ACC112 (cell line): ENCODE data around the gene EBP.
"Not testable (repeated sequence)": the region's sequence is repeated elsewhere in the genome, so short reads cannot be mapped to it uniquely, and the experiment has no call there.

Source experiments
- H2AFZ ChIP-seq: fragments of 200-600 bp; sonication (generic); one replicate; pipeline ENCODE4 v1.6.0; 2017; ENCODE audit warnings: antibody characterized with exemption, low read length; ENCODE audit not compliant: unreplicated experiment
- H3K27ac ChIP-seq: fragments of 200-600 bp; sonication (generic); 2 replicates; pipeline ENCODE4 v1.5.1; 2014; ENCODE audit warnings: low read depth, mild to moderate bottlenecking, antibody characterized with exemption, low read length, moderate library complexity
- H3K27me3 ChIP-seq: fragments of 200-600 bp; sonication (generic); 2 replicates; pipeline ENCODE4 v1.6.1; 2014; ENCODE audit warnings: mild to moderate bottlenecking, antibody characterized with exemption, low read length, moderate library complexity, mixed read lengths; ENCODE audit not compliant: insufficient read depth
- H3K36me3 ChIP-seq: fragments of 200-600 bp; sonication (generic); 2 replicates; pipeline ENCODE4 v1.6.1; 2016; ENCODE audit warnings: mild to moderate bottlenecking, antibody characterized with exemption, low read length, moderate library complexity, mixed read lengths; ENCODE audit not compliant: insufficient read depth
- H3K4me1 ChIP-seq: fragments of 200-600 bp; sonication (generic); one replicate; pipeline ENCODE4 v1.6.1; 2016; ENCODE audit warnings: low read length, mixed read lengths; ENCODE audit not compliant: insufficient read depth, unreplicated experiment, control insufficient read depth
- H3K4me3 ChIP-seq: fragments of 200-600 bp; sonication (generic); 2 replicates; pipeline ENCODE4 v1.5.1; 2014; ENCODE audit warnings: mild to moderate bottlenecking, low read depth, low read length
- H3K79me2 ChIP-seq: fragments of 200-600 bp; sonication (generic); one replicate; pipeline ENCODE4 v1.6.0; 2016; ENCODE audit warnings: low read length; ENCODE audit not compliant: control insufficient read depth, unreplicated experiment, insufficient read depth

EBP gene

DNA sequence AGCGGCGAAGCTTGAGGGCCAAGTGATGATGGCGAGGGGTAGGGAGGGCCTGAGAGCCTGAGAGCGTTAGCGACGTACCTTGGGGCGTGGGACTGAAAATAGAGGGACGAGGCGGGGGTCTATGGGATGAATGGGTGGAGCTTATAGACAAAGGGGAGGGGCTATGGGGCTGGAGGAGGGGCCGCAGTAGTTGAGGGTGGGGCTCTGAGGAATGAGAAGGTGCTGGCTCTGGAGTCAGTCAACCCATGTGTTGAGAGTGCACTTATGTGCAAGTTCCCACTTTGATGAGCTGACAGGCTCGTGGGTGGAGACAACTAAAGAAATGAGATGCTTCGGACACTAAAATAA lies 18.4 kb downstream of the EBP start:
- Histone ChIP-seq H3K27ac (peak overlapping the region; percentile 62; the same call in 1 of the 2 replicates), H2AFZ (no peak overlapping the region), H3K4me3 (peak overlapping the region; percentile 90)

GRCh38 chrX:48540480-48540879 lies 18.9 kb downstream of the EBP start:
- H3K27ac ChIP-seq = peak overlapping the region; percentile 62; the same call in 1 of the 2 replicates
- no peaks in the 10 kb centered on the region for H3K27me3 ChIP-seq
- peak overlapping the region; percentile 90 for H3K4me3 ChIP-seq
- peaks cover 9% of the 10 kb centered on the region for H3K4me1 ChIP-seq
- 0 out of 2 replicates have a peak, but pooled peaks cover 1% of the 10 kb centered on the region for H3K36me3 ChIP-seq
- peaks cover 15% of the 10 kb centered on the region for H3K79me2 ChIP-seq
- H2AFZ ChIP-seq = no peak overlapping the region

More for the DNA sequence above, 18.4 kb downstream of the EBP start:
- Histone ChIP-seq H3K79me2 (peaks cover 15% of the 10 kb centered on the region), H3K27me3 (no peaks in the 10 kb centered on the region), H3K4me1 (peaks cover 9% of the 10 kb centered on the region), H3K36me3 (no peaks in the 10 kb centered on the region)

GRCh38 chrX:48541140-48541814 lies 19.7 kb downstream of the EBP start:
- H3K27me3 ChIP-seq = no peaks in the 10 kb centered on the region
- peaks cover 15% of the 10 kb centered on the region for H3K79me2 ChIP-seq
- H3K27ac ChIP-seq = no peak overlapping the region
- 0 out of 2 replicates have a peak, but pooled peaks cover 4% of the 10 kb centered on the region for H3K36me3 ChIP-seq
- H3K4me3 ChIP-seq = 0 out of 2 replicates have a peak overlapping the region, but pooled peaks have one; percentile 90
- H2AFZ ChIP-seq = no peak overlapping the region
- H3K4me1 ChIP-seq = peaks cover 9% of the 10 kb centered on the region

- no peak overlapping the region for H3K27ac ChIP-seq
- H3K27me3 ChIP-seq = no peaks in the 10 kb centered on the region
- H3K4me3 ChIP-seq = no peak overlapping the region
- no peak overlapping the region for H2AFZ ChIP-seq
- H3K36me3 ChIP-seq = 0 out of 2 replicates have a peak, but pooled peaks cover 4% of the 10 kb centered on the region
- H3K79me2 ChIP-seq = no peaks in the 10 kb centered on the region
- H3K4me1 ChIP-seq = peaks cover 3% of the 10 kb centered on the region
Measured at GRCh38 chrX:48548871-48549270, 27.3 kb downstream of the EBP start.

- H3K79me2 ChIP-seq, H3K4me1 ChIP-seq, H3K27me3 ChIP-seq, H2AFZ ChIP-seq, H3K4me3 ChIP-seq, H3K36me3 ChIP-seq, H3K27ac ChIP-seq: not testable (repeated sequence)
Measured at GRCh38 chrX:48555731-48556325, 34.2 kb downstream of the EBP start.

GRCh38 chrX:48558271-48558670 lies 36.7 kb downstream of the EBP start:
- no peaks in the 10 kb centered on the region for H3K36me3 ChIP-seq

DNA sequence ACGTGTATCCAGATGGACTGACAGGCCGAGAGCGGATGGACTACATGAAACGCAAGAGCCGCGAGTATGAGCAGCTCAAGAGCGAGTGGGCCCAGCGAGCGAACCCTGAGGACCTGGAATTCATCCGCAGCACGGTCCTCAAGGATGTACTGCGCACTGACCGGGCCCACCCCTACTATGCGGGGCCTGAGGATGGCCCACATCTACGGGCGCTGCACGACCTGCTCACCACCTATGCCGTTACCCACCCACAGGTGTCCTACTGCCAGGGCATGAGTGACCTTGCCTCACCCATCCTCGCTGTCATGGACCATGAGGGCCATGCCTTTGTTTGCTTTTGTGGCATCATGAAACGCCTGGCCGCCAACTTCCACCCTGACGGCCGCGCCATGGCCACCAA lies 38.0 kb downstream of the EBP start:
- peaks cover 10% of the 10 kb centered on the region for H3K4me1 ChIP-seq
- no peak overlapping the region for H3K4me3 ChIP-seq
- H3K27ac ChIP-seq = no peak overlapping the region
- no peaks in the 10 kb centered on the region for H3K27me3 ChIP-seq
- H3K36me3 ChIP-seq = no peaks in the 10 kb centered on the region
- no peak overlapping the region for H2AFZ ChIP-seq
- peaks cover 3% of the 10 kb centered on the region for H3K79me2 ChIP-seq

More at GRCh38 chrX:48558271-48558670, 36.7 kb downstream of the EBP start:
- Histone ChIP-seq H2AFZ (no peak overlapping the region), H3K27ac (peak overlapping the region; percentile 85), H3K27me3 (no peaks in the 10 kb centered on the region), H3K4me1 (peaks cover 10% of the 10 kb centered on the region), H3K79me2 (peaks cover 3% of the 10 kb centered on the region), H3K4me3 (no peak overlapping the region)

GRCh38 chrX:48560056-48560455 lies 38.4 kb downstream of the EBP start:
- H2AFZ ChIP-seq = no peak overlapping the region
- H3K36me3 ChIP-seq = no peaks in the 10 kb centered on the region
- H3K27me3 ChIP-seq = no peaks in the 10 kb centered on the region
- H3K79me2 ChIP-seq = peaks cover 3% of the 10 kb centered on the region
- peaks cover 10% of the 10 kb centered on the region for H3K4me1 ChIP-seq
- H3K27ac ChIP-seq = no peak overlapping the region
- H3K4me3 ChIP-seq = no peak overlapping the region

GRCh38 chrX:48560681-48561080 lies 39.1 kb downstream of the EBP start:
- Histone ChIP-seq H3K36me3 (no peaks in the 10 kb centered on the region), H3K4me3 (no peak overlapping the region), H3K27me3 (no peaks in the 10 kb centered on the region), H3K4me1 (peaks cover 10% of the 10 kb centered on the region), H2AFZ (no peak overlapping the region), H3K79me2 (peaks cover 3% of the 10 kb centered on the region), H3K27ac (no peak overlapping the region)

DNA sequence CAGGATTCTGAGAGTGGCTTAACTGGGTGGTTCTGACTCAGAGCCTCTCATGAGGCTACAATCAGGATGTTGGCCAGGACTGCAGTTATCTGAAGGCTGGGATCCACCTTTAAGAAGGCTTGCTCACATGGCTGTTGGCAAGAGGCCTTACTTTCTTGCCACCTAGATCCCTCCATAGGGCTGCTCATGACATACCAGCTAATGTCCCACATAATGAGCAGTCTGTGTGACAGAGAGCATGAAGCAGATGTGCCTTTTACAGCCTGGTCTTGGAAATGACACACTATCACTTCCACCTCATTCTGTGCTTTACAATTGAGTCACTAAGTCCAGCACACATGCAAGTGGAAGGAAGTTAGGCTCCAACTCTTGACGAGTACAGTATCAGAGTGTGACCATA lies 48.4 kb downstream of the EBP start:
- Histone ChIP-seq H3K4me3 (no peak overlapping the region), H3K79me2 (peaks cover 2% of the 10 kb centered on the region), H3K36me3 (peaks cover under 1% of the 10 kb centered on the region; the same call in 1 of the 2 replicates), H3K27me3 (no peaks in the 10 kb centered on the region), H3K27ac (peak overlapping the region; percentile 73), H2AFZ (no peak overlapping the region), H3K4me1 (peaks cover 7% of the 10 kb centered on the region)
